ENCODE results near the gene MYL4.

DNA sequence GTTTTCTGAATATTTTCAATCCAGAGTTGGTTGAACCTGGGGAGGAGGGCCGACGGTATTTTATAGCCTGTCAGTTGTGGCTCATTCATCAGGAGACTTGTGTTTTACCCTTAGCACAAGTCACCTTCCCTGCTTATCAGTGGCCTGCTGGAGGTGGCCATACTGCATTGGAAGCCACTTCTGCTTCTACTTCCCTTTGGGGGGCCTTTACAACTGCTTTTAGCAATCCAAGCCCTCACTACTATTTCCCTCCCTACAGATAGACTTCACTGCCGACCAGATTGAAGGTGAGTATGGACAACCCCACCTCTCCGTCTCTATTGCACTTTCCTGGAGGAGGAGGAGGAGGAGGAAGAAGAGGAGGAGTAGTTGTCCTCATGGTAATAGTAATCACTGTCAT lies 4.4 kb downstream of the MYL4 start:
- TF ChIP-seq POLR2A (IDR thresholded peaks at IDR 0.05) (no peak), EP300 (IDR thresholded peaks at IDR 0.05) (no peak)
- TF ChIP-seq, protein P1, sequence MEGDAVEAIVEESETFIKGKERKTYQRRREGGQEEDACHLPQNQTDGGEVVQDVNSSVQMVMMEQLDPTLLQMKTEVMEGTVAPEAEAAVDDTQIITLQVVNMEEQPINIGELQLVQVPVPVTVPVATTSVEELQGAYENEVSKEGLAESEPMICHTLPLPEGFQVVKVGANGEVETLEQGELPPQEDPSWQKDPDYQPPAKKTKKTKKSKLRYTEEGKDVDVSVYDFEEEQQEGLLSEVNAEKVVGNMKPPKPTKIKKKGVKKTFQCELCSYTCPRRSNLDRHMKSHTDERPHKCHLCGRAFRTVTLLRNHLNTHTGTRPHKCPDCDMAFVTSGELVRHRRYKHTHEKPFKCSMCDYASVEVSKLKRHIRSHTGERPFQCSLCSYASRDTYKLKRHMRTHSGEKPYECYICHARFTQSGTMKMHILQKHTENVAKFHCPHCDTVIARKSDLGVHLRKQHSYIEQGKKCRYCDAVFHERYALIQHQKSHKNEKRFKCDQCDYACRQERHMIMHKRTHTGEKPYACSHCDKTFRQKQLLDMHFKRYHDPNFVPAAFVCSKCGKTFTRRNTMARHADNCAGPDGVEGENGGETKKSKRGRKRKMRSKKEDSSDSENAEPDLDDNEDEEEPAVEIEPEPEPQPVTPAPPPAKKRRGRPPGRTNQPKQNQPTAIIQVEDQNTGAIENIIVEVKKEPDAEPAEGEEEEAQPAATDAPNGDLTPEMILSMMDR (IDR thresholded peaks at IDR 0.05) = no peak
